GM18870 (cell line): Measurements from ENCODE around the gene PRDX3.
"Not testable (repeated sequence)": the region's sequence is repeated elsewhere in the genome, so short reads cannot be mapped to it uniquely, and the experiment has no call there.

ENCODE experiments used
- ATAC-seq: cut with Tn5 transposase; IDR thresholded peaks from one replicate; pipeline ENCODE4 v1.9.1; 2021; ENCODE audit warnings: moderate library complexity; ENCODE audit not compliant: unreplicated experiment

Gene PRDX3

DNA sequence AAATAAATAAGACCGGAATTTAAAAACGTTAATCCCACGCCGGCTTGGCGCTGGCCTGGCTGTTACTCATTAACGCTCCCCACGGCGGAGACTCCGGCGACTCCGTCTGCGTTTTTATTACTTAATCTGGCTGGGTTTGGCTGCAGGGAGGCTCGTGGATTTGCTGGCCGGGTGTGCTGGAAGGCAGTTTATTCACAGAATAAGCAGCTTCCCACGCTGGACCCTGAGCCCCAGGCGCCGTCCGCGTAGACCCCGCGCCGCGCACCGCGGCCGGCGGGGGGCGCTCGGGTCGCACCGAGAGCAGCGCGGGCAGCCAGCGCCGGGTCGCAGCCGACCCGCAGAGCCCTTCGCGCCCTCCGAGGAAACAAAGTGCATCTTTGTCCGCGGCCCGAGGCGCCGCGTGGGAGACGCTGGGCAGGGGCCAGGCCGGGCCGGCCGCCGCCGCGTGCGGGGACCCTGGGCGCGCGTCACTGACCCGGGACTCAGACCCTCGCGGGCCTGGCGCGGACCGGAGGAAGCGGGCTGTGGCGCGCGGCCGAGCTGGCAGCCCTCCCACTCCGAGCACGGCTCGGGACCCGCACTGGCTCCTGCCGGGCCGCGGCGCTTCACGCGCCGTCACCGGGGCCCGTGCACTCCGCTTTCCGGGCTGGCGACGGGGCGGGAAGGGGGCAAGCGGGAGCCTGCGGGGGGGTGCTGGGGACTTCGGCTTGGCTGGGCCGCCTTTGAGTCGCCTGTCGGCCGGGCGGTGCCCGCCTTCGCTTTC lies 28.2 kb upstream of the PRDX3 start:
- ATAC-seq, result peak; percentile 30

DNA sequence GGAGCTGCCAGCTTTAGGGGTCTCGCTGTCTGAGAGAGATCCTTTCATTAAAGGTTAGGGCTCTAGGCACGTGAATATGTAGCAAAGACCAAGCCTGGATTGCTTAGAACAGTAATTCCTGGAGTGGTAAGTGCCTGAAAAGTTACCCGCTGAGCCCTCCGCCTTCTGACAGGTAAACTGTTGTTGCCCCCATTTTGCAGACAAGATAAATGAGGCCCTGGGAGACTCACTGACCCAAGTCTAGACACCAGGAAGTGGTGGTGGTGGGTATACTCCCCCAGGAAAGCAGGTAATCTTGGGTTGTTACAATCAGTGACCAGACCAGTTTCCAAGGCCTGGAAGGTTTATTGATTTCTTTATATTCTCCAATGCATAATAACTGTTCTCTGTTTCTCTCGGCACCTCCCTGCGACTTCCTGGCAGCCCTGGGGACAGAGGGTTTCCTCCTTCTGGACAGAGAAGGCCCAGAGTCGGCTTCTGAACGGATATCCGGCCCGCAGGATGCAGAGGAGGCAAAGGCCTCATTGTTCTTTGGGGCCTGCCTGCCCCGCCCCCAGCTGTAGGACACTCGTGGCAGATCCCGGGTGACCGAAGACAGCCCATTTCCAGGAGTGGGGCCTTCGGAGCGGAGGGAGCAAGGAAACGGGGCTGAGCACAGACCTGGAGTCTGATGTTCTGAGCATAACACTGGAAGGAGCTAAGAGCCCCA lies 27.4 kb upstream of the PRDX3 start:
- ATAC-seq, result no peak

DNA sequence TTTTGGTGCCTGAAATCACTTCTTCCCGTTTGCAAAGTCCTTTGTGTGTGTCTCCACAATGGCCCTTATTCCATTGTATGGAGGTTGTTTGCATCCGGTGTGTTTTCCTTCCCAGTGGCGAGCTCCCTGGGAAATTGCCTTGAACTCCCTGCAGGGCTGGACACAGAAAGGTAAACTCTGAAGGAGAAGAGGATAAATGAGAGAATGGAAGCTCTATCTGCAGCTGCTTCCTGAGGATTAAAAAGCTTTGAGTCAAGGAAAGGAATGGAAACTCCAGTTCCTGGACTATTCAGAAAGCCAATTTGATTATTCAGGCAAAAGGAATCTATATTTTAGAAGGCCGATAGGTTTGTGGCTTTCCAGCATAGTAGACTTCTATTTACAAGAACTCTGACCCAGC lies 24.4 kb upstream of the PRDX3 start:
- no peak for ATAC-seq

DNA sequence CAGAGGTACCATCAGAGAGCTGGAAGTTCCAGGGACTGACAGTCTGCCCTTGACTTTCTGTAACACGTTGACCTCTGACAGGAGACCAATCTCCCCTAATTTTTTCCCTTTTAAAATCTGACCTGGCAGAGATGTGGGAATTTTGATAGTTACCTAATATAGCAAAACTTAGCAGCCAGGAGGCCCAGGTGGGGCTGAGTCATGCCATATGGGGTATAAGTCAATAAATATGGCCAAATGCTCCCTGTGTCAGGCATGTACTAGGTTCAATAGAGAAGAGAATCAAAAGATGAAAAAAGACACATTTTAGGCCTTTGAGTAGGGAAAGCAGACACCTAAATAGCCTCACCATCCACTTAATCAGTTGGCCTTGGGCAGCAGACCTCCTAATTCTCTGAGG lies 22.6 kb upstream of the PRDX3 start:
- no peak for ATAC-seq

DNA sequence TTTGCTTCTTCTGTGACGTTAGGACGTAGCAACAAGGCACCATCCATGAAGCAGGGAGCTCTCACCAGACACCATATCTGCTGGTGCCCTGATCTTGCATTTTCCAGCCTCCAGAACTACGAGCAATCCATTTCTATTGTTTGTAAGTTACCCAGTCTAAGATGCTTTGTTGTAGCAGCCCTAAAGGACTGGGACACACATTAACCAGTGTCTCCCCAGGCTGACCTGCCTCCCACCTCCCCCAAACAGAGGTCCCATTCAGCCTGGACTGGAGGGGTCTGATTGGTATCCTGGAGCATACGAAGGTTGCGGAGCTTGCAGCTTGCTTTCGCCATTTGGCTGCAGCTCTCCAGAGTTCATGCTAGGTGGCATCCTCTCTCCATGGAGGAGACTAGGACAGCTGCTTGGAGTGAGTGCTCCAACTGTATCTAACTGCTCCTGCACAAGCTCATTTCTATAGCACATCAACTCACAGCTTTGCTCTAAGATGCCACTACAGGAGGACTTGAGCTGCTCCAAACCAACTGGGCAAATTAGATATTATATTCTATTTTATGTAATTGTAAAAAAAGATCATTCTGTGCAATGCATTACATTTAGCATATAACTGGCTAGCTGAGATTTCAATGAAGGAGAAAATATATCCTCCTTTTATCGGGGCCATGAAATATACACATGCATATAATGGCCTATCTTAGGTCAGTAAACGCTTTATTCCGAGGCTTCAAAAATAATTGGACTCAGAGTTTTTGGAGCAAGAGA lies 20.8 kb upstream of the PRDX3 start:
- no peak for ATAC-seq

DNA sequence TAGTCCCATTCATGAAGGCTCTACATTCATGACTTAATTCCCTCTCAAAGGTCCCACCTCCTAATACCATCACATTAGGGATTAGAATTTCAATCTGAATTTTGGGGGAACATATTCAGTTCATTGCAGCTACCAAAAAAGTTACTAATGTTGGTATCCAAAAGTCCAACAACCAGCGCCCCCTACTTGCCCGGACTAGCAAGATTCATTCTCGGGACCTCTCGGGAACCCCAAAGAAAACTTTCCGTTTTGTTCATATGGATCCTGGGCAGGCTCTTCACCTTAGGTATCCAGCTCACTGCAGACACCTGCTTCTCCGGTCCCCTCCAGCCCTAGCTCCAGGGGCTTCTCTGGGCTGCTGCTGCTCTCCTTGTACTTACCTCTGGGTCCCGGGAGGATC lies 19.8 kb upstream of the PRDX3 start:
- ATAC-seq, result no peak

DNA sequence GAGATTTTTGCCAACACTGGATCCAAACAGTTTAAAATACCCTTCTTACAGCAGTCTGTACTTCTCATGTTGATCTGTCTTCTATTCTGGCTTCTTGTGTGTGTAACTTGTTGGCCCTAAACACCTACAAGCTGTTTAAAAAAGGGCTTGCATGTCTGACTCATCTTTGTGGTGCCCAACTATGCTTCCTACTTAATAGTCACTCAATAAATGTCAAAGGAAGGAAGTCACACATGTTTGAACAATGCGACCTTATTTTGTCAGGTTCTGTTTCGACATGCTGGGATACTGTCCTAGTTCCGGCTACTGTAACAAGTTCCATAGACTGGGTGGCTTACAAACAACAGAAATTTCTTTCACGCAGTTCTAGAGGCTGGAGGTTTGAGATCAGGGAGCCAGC lies 19.3 kb upstream of the PRDX3 start:
- ATAC-seq, result no peak

DNA sequence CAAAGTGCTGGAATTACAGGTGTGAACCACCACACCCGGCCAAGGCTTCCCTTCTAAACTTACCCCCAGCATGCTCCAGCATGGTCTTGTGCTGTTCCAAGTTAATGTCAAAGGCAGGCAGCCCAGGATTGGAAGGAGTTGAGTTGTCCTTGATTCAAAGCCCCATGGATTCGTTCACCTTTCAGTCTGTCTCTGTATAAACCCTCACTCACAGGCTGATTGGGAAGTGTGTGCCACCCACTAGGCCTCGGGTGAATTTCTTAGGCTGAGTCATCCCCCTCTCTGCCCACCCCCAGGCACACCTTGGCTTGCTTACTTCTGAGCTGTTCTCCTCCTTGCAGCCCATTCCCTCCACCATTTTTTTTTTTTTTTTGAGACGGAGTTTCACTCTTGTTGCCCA lies 13.3 kb upstream of the PRDX3 start:
- no peak for ATAC-seq

DNA sequence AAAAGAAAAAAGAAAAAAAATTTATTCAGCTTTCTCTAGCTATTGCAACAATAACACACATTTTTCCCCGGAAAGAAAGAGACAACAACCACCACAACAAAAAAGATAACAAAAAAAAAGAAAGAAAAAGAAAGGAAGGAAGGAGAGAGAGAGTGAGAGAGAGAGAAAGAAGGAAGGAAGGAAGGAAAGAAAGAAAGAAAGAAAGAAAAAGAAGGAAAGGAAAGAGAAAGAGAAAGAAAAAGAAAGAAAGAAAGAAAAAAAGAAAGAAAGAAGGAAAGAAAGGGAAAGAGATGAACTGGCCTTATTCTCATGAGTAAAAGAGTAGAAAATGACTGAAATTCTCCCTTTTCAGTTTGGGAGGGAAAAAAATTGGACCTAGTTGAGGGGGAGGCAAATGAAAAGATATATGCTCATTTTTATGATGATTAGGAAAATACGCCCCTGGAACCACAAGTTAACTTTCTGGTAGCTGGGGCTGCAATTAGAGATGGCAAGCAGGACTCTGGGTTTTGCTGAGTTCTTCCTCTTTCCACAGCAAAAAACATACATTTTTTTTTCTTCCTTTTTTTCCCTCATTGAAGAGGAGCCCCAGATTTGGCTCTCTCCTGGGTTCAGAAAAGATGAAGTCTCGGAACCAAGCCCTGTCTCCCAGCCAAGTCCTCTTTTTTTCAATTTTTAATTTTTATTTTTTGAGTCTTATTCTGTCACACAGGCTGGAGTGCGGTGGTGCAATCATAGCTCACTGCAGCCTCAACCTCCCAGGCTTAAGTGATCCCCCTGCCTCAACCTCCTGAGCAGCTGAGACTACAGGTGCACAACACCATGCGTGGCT lies 12.6 kb upstream of the PRDX3 start:
- ATAC-seq, result no peak

DNA sequence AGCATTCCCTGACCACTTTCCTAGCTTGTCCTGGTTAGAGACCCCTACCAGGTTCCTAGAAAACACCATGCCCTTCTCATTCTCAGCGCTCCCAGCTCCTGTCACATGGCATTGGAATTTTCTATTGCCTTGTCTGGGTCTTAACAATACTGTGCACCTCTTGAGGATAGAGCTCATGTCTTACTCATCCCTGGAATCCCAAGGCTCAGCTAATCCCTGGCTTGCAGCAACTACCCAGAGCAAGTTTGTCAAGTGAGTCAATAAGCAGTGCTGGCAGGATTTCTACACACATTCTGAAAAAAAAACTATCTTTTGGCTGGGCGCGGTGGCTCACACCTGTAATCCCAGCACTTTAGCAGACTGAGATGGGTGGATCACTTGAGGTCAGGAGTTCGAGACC lies 11.7 kb upstream of the PRDX3 start:
- ATAC-seq, result no peak

DNA sequence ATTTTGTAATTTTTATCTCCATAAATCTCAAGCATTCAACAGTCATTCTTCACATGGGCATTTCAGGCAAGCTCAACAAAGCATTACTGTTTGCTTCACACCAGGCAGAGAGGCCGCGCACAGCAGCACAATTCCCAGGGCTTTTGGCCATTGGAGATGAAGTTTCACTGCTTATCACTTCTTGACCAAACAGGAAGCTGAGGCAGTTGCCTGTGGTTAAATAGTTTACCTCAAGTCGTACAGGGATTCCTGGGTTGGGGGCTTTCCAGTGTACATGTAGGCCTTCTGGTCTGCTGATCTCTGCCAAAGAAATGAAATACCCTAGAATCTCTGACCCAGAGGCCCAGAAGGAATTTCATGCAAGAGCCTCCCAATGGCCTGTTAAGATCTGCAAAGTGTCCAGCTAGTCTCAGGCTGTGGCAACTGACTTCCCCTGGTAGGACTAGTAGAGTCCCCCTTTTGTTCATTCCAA lies 11.2 kb upstream of the PRDX3 start:
- no peak for ATAC-seq

DNA sequence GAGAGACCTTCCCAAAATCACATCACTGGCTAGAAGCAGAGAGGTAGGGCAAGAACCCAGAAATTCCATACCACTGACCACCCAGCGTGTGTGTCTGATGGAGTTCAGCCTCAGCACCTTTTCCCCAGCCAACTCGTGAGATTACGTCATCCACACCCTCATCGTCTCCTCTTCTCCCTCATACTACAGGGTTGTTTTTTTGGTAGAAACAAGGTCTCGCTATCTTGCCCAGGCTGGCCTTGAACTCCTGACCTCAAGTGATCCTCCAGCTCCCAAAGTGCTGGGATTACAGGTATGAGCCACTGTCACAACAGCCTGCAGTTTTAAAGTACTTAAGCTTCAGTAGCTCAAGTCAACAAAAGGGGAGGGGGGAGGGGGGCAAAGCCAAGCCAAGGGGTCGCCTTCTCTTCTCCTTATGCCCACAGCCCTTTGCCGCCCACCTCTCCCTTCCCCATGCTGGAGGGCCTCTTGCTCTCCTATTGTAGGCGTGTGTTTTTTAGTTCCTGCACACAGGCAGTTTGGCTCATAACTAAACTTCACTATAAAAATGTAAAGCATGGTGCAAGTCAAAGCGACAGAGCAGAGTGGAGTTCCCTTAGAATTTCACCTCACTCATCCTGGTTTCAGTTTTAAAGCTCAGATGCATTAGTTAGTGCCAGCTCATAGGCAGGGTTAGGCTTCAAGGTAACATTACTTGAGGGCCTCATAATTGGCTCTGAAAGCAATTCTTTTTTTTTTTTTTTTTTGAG lies 5.2 kb upstream of the PRDX3 start:
- no peak for ATAC-seq

DNA sequence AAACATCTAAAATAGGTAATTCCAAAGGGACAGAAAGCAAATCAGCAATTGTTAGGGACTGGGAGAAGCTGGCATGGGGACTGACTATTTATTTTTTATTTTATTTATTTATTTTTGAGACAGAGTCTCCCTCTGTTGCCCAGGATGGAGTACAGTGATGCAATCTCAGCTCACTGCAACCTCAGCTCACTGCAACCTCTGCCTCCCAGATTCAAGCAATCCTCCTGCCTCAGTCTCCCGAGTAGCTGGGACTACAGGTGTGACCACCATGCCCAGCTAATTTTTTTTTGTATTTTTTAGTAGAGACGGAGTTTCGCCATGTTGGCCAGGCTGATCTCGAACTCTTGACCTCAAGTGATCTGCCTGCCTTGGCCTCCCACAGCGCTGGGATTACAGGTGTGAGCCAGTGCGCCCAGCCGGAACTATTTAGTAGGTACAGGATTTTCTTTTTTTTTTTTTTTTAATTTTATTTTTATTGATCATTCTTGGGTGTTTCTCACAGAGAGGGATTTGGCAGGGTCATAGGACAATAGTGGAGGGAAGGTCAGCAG lies 2.3 kb upstream of the PRDX3 start:
- not testable (repeated sequence) for ATAC-seq

DNA sequence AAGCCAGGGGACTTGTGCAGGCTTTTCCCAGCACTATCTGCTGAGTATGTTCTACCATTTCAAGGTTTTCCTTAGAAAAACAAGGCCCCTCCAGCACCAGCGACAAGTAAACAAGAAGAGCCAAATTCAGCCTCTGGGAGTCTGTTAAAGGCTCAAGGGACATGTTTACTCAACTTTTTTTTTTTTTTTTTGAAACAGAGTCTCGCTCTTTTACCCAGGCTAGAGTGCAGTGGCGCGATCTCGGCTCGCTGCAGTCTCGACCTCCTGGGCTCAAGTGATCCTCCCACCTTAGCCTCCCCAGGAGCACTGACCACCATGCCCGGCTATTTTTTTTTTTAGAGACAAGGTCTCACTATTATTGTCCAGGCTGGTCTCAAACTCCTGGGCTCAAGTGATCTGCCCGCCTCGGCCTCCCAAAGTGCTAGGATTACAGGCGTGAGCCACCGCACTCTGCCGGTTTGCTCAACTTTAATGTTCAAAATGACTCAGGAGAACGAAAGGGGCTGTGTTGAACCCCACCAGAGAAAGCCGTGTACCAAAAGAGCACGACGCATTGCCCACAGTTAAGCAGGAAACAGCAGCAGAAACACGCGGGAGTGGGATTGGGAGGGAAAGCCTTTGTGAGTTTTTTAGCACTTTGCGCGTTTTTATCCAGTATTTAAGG lies 772 bp downstream of the PRDX3 start:
- ATAC-seq, result peak; percentile 15

DNA sequence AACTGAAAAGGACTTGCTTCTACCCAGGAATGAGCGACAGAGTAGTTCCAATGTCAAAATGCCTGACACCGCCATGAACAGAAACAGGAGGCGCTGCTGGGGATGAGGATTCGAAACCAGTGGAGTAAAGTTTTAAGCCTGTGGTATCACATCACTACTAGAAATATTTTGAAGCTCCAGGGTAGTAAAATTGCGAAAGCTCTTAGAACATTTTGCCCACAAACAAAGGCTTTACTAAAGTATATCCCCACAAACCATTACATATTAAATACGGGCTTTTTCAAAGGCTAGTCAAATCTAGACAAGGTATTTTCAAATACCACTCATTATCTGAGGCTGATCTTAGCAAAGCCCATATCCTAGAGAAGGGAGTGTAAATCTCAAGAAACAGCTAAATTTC lies 2.4 kb downstream of the PRDX3 start:
- ATAC-seq, result no peak

DNA sequence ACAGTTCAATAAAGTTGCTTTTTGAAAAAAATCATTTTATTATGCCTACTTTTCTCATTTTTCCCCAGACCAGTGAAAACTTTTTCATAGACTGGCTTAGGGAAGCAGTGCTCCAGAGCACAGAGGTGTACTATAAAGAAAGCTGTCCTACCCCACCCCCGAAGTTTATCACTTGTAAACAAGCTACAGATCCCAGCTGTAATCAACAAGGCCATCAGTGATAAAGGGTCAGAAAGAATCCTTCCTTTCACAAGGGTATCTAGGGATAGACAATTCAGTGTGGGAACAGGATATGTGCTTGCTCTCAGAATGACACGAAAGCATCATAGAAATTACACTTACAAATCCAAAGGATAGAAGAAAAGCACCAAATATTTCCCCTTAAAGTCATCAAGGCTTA lies 4.5 kb downstream of the PRDX3 start:
- ATAC-seq, result no peak

DNA sequence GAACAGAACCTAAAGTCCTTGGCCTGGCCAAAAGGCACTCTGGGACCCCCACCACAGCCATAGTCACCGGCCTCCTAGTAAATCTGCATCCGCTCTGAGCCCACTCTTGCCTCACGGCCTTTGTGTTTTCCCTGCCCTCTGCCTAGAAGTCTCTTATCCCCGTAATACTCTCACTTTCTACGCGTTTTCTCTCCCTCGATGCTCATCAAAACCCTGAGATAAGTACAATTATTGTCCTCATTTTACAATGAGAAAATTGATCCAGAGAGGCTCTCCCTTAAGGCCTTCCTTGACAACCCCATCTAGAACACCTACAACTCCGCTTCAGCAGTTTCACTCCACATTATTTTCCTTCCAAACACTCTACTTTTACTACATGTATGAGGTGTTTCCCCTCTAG lies 11.6 kb downstream of the PRDX3 start:
- no peak for ATAC-seq

DNA sequence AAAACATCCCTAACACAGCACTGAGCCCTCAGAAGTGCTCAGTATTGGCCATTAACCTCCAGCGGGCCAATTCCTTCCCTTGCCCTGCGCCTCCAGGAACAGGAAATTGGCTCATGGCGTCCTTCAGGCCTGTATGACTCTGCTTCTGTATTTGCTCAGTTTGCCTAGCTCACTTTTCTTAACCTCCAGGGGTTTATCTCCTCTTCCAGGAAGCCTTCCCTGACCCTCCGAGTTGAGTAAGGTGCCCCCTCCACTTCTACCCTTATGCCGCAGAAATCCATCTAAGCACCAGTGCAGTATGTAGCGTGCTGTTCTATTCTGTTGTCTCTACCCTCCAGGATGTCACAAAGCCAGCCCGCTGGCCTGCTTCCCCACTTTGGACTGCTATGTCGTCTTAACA lies 12.0 kb downstream of the PRDX3 start:
- no peak for ATAC-seq

DNA sequence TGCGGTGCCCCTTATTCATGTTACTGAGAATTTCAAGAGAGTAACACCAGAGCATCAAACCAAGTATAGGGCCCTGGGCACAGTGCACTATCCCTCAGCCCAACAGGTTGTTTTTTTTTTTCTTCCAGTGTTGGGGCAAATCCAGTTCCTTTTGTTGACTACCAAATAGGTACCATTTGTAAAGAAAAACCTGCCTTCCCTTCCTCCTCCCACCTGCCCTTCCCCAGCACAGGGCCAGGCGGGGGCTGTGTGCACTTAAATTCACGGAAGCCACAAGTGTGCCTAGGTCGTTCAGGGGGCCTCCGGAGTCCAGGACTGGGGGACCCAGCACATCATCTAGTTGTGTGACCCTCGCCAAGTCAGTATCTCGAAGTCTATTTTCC lies 12.5 kb downstream of the PRDX3 start:
- no peak for ATAC-seq
